NCI-H526 treated with DMSO at 0.1 percent for 48 hours (cell line): ENCODE data around the gene SYNE2.
"Not testable (repeated sequence)": the region's sequence is repeated elsewhere in the genome, so short reads cannot be mapped to it uniquely, and the experiment has no call there.

Experiments
- DNase-seq: peaks from one replicate; lab custom pipeline; 2025; lab: John Stamatoyannopoulos, UW

SYNE2 gene

DNA sequence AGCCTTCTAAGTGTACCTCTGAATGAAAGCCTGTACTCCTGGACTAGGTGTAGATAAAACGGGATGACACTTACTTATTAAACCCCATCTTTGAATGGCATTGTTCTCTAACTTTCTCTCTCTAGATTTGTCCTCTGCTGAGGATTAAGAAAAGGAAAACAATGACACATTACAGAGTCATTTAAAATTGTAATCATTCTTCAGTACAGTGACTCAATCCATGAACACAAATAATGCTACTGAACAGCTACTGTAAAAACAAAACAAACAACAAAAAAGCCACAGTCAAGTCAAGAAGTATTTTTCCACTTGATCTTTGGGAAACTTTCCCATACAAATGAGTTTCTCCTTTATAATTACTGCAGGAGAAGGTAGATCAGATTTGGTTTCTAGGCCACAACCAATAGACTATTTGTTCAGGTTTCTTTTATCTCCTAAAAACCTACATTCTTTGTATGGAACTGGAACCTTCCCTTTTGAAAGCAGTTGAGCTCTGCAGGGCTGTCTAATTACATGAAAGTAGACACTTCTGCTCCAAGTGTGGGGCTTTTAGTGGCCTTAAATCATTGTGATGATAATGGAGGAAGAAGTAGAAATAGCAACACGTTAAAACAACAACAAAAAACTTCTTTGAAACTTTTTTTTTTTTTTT lies 222.3 kb downstream of the SYNE2 start:
- no peak for DNase-seq

- DNase-seq = no peak
Measured at GRCh38 chr14:64075613-64076005, 222.8 kb downstream of the SYNE2 start.

GRCh38 chr14:64080452-64080851 lies 227.6 kb downstream of the SYNE2 start:
- no peak for DNase-seq

DNA sequence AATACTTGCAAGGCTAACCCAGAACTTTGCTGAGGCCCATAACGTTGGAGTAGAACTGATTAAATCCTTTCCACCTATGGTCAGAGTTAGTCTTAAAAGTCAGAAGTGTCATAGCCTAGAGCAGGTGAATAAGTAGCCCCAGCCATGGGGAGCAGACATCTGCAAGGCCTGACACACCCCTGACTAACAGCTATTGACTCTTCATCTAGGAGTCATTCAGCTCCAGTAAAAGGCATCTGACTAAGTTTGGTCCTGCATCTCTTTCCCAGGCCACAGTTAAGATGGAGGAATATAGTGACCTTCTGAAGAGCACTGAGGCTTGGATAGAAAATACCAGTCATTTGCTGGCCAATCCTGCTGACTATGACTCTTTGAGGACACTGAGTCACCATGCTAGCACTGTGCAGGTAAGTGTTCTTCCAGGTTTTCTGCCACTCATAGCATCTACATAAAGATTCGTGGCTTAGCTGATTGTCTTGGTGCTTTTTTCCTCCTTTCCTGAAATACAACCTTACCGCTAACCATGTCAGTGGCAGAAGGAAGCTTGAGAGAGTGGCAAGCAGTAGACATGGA lies 228.5 kb downstream of the SYNE2 start:
- DNase-seq = no peak

- DNase-seq = no peak
Measured at GRCh38 chr14:64082837-64083236, 230.0 kb downstream of the SYNE2 start.

DNA sequence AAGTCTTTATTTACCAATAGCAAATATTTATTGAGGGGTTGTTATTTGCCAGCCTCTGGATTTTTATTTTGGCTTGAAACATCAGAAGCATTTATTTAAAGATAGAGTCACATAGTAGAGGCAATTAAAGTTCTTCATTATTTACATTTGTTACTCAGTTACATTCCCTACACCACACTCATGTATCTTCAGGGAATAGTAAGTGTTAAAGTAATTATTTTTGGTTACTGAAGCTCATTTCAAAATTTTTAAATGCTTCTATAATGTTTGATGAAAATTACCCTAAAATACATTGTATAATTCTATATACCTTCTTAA lies 235.8 kb downstream of the SYNE2 start:
- no peak for DNase-seq

GRCh38 chr14:64089920-64090319 lies 237.1 kb downstream of the SYNE2 start:
- DNase-seq = no peak

- no peak for DNase-seq
Measured at GRCh38 chr14:64091217-64091616, 238.4 kb downstream of the SYNE2 start.

GRCh38 chr14:64092338-64092737 lies 239.5 kb downstream of the SYNE2 start:
- no peak for DNase-seq

- DNase-seq = no peak
Measured at GRCh38 chr14:64092940-64093339, 240.1 kb downstream of the SYNE2 start.

- DNase-seq = no peak
Measured at GRCh38 chr14:64095620-64096019, 242.8 kb downstream of the SYNE2 start.

- DNase-seq = no peak
Measured at GRCh38 chr14:64098120-64098519, 245.3 kb downstream of the SYNE2 start.

DNA sequence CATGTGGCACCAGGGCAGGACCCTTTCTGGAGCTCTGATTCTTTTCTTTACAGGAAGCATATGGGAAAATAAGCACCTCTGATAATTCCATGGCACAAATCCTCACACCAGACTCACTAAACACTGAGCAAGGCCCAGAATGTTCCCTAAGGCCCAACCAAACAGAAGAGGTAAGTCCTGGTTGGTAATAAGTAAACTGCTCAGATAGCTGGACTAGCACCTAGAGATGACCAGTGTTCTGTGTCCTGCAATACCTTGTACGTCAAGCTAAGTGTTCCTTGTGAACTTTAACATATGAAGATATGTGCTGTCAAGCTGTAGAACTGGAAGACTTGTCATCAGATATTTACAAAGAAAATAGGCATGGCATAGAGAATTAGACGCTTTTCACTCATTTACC lies 254.6 kb downstream of the SYNE2 start:
- DNase-seq = no peak

- DNase-seq = no peak
Measured at GRCh38 chr14:64109819-64110554, 257.2 kb downstream of the SYNE2 start.

- DNase-seq = no peak
Measured at GRCh38 chr14:64110802-64111201, 258.0 kb downstream of the SYNE2 start.

- no peak for DNase-seq
Measured at GRCh38 chr14:64112867-64113678, 260.3 kb downstream of the SYNE2 start.

DNA sequence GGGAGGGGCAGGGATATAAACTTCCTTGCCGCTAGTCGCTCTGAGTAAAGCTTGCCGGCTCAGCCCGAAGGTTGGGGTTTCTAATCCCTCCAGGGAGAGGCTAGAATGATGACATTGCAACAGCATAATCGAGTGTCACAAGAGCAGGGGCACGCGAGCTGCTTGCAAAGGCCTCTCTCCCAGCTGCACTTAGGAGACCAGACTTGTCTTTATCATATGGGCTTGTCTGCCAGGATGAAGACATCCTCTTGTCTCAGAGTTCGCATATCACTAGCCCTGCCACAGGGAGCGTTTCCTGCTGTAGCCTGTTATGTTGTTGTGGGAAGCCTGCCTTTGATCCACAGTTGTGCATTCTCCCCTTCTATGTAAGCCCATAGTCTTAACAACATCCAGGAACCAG lies 261.4 kb downstream of the SYNE2 start:
- no peak for DNase-seq

- no peak for DNase-seq
Measured at GRCh38 chr14:64114796-64115195, 262.0 kb downstream of the SYNE2 start.

- DNase-seq = no peak
Measured at GRCh38 chr14:64115401-64115800, 262.6 kb downstream of the SYNE2 start.

DNA sequence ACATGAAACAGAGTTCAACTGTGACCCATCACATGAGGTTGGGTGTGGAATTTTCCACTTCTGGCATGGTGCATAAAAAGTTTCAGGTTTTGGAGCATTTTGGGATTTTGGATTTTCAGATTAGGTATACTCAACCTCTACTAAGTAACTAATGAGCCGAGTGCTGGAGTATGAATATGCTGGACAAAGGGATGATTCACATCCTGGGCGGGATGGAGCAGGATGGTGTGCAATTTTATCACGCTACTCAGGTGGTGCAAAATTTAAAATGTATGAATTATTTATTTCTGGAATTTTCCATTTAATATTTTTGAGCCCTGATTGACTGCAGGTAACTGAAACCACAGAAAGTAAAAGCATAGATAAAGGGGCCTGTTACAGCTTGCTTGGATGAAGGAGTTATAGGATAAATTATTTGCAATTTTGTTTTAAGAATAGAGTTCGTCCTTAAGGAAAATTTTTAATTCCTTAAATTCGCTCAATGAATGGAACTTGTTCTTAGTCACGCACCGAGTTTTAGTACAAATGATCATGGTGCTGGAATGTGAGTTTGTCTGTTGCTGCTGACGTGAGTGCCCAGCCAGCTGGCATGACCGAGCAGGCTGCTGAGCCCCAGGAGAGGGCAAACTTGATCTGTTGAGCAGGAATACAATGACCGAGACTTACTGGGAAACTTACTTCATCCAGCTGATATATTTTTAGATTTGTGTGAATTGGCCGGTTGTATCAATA lies 265.0 kb downstream of the SYNE2 start:
- no peak for DNase-seq

DNA sequence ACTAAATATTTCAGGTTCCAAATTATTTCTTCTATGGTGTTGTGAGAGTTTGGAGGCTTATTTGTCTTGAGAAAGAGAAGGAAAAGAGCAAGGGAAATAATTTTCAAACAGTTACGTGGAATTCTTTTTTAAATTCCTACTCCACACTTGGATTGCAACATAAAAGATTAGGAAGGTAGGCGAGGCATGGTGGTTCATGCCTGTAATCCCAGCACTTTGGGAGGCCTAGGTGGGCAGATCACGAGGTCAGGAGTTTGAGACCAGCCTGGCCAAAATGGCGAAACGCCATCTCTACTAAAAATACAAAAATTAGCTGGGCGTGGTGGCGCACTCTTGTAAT lies 265.6 kb downstream of the SYNE2 start:
- DNase-seq = not testable (repeated sequence)

DNA sequence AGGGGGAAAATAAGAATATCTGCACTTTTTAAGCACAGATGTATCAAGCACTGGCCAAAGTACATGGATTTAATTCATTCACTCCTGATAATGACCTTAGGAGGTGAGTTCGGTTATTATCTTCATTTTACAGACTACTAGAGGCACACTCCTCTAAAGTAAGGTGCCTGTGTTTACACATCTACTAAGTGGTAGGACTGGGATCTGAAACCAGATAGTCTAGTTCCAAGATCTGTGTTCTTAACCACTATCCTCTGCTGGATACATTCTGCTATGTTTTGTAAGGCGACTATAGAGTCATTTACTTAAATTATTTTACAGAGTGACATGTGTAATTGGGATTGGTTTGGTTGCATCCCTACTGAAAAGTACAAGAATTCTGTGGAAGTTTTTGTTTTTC lies 266.1 kb downstream of the SYNE2 start:
- DNase-seq = no peak
